Glutamatergic neuron (in vitro differentiated cells): ENCODE results near the gene UFSP1. TPM values are rescaled to one million over a fixed set of nuclear protein-coding genes. Genes with fewer than 3 reads are reported as not detected.
"Not testable (repeated sequence)": the region's sequence is repeated elsewhere in the genome, so short reads cannot be mapped to it uniquely, and the experiment has no call there.

ENCODE experiments used
- DNase-seq: peaks from one replicate; pipeline ENCODE4 v3.0.0; 2022
- H3K27ac Mint-ChIP-seq: one replicate; pipeline ENCODE4 v1.8.0; 2020; ENCODE audit warnings: mild to moderate bottlenecking, mixed read lengths, inconsistent platforms; ENCODE audit not compliant: unreplicated experiment
- H3K27me3 Mint-ChIP-seq: one replicate; pipeline ENCODE4 v1.8.0; 2020; ENCODE audit warnings: mild to moderate bottlenecking, moderate library complexity, mixed read lengths, inconsistent platforms; ENCODE audit not compliant: unreplicated experiment
- H3K36me3 Mint-ChIP-seq: one replicate; pipeline ENCODE4 v1.8.0; 2020; ENCODE audit warnings: mild to moderate bottlenecking, mixed read lengths, inconsistent platforms; ENCODE audit not compliant: unreplicated experiment
- H3K4me1 Mint-ChIP-seq: one replicate; pipeline ENCODE4 v1.8.0; 2020; ENCODE audit warnings: mild to moderate bottlenecking, low read depth, mixed read lengths, inconsistent platforms; ENCODE audit not compliant: unreplicated experiment
- H3K4me3 Mint-ChIP-seq: one replicate; pipeline ENCODE4 v1.8.0; 2020; ENCODE audit warnings: mild to moderate bottlenecking, mixed read lengths, inconsistent platforms; ENCODE audit not compliant: unreplicated experiment
- H3K9me3 Mint-ChIP-seq: one replicate; pipeline ENCODE4 v1.8.0; 2020; ENCODE audit warnings: mild to moderate bottlenecking, moderate library complexity, mixed read lengths, inconsistent platforms; ENCODE audit not compliant: unreplicated experiment
- CTCF ChIP-seq: fragments of 200-600 bp; sonication (generic); IDR thresholded peaks from one replicate; pipeline ENCODE4 v1.5.0; 2021; ENCODE audit not compliant: partially characterized antibody, unreplicated experiment
- total RNA-seq: library from RNA; stranded (reverse); fragmentation: NEBNext Ultra II Directional; extraction: Animal tissue kit (Norgen Biotek cat#: 25700); gene quantifications from one replicate; pipeline ENCODE4 v1.2.1, GENCODE V29; 2021; ENCODE audit not compliant: unreplicated experiment

Gene UFSP1
- total RNA-seq, 1 donor from 2014 or later: 3.2 TPM

GRCh38 chr7:100911484-100911883 lies 22.0 kb upstream of the UFSP1 start:
- no peak overlapping the region for H3K4me3 Mint-ChIP-seq
- no peak for DNase-seq
- H3K4me1 Mint-ChIP-seq: no peaks in the 10 kb centered on the region
- H3K36me3 Mint-ChIP-seq: peaks cover 5% of the 10 kb centered on the region
- peaks cover 3% of the 10 kb centered on the region for H3K27me3 Mint-ChIP-seq
- peaks cover 1% of the 10 kb centered on the region for H3K9me3 Mint-ChIP-seq
- no peak for TF ChIP-seq CTCF
- no peak overlapping the region for H3K27ac Mint-ChIP-seq

GRCh38 chr7:100910443-100910842 lies 20.9 kb upstream of the UFSP1 start:
- H3K36me3 Mint-ChIP-seq, H3K4me1 Mint-ChIP-seq, DNase-seq, H3K27me3 Mint-ChIP-seq, H3K4me3 Mint-ChIP-seq, H3K27ac Mint-ChIP-seq, H3K9me3 Mint-ChIP-seq: not testable (repeated sequence)

- Mint-ChIP-seq H3K4me1 (no peaks in the 10 kb centered on the region), H3K27ac (no peak overlapping the region), H3K9me3 (no peaks in the 10 kb centered on the region), H3K36me3 (peaks cover 5% of the 10 kb centered on the region), H3K4me3 (no peak overlapping the region), H3K27me3 (no peaks in the 10 kb centered on the region)
- TF ChIP-seq CTCF: no peak
- no peak for DNase-seq
These were observed 19.0 kb upstream of the UFSP1 start for GRCh38 chr7:100908512-100908911.

GRCh38 chr7:100902638-100903037 lies 13.1 kb upstream of the UFSP1 start:
- H3K9me3 Mint-ChIP-seq: peaks cover 4% of the 10 kb centered on the region
- no peak overlapping the region for H3K4me3 Mint-ChIP-seq
- no peaks in the 10 kb centered on the region for H3K4me1 Mint-ChIP-seq
- H3K27ac Mint-ChIP-seq: no peak overlapping the region
- peaks cover 5% of the 10 kb centered on the region for H3K36me3 Mint-ChIP-seq
- no peak for DNase-seq
- TF ChIP-seq CTCF: no peak
- no peaks in the 10 kb centered on the region for H3K27me3 Mint-ChIP-seq

- DNase-seq: no peak
- Mint-ChIP-seq H3K9me3 (peaks cover 4% of the 10 kb centered on the region), H3K27me3 (no peaks in the 10 kb centered on the region), H3K36me3 (peaks cover 5% of the 10 kb centered on the region), H3K4me1 (no peaks in the 10 kb centered on the region), H3K4me3 (no peak overlapping the region), H3K27ac (no peak overlapping the region)
- no peak for TF ChIP-seq CTCF
These were observed 12.4 kb upstream of the UFSP1 start for GRCh38 chr7:100901921-100902332.

- no peak overlapping the region for H3K27ac Mint-ChIP-seq
- H3K4me3 Mint-ChIP-seq: no peak overlapping the region
- no peak for DNase-seq
- H3K9me3 Mint-ChIP-seq: peaks cover 7% of the 10 kb centered on the region
- peaks cover 5% of the 10 kb centered on the region for H3K27me3 Mint-ChIP-seq
- no peak for TF ChIP-seq CTCF
- H3K36me3 Mint-ChIP-seq: peaks cover 5% of the 10 kb centered on the region
- H3K4me1 Mint-ChIP-seq: peaks cover 4% of the 10 kb centered on the region
These were observed 11.5 kb upstream of the UFSP1 start for GRCh38 chr7:100900978-100901377.
